ENCODE measurements around the gene SPAG16. TPM values are rescaled to one million over a fixed set of nuclear protein-coding genes. Genes with fewer than 3 reads are reported as not detected.

Gene SPAG16
- total RNA-seq, 2 experiments from 2014 or later, result 2.8 to 3.2 TPM

- H3K4me1 Mint-ChIP-seq (ENCODE audit: low read depth), result no peaks in the 10 kb centered on the region
- no peaks in the 10 kb centered on the region for H3K27me3 Mint-ChIP-seq
- H3K27ac Mint-ChIP-seq, result no peak overlapping the region
- Histone ChIP-seq H3K4me1 (ENCODE audit: insufficient read depth, low read length) (no peaks in the 10 kb centered on the region), H3K36me3 (ENCODE audit: insufficient read depth, low read length) (no peaks in the 10 kb centered on the region), H3K27me3 (ENCODE audit: control insufficient read depth in 1 of 2, insufficient read depth in 2 of 2, low read length in 2 of 2) (no peaks in the 10 kb centered on the region), H3K27ac (ENCODE audit: low read depth in 1 of 2, low read length in 2 of 2) (no peak overlapping the region), H3K4me3 (ENCODE audit: low read length) (no peak overlapping the region), H3K9me3 (ENCODE audit: control insufficient read depth in 1 of 2, insufficient read depth in 1 of 2, low read length in 2 of 2) (no peaks in the 10 kb centered on the region)
- TF ChIP-seq, protein P1, sequence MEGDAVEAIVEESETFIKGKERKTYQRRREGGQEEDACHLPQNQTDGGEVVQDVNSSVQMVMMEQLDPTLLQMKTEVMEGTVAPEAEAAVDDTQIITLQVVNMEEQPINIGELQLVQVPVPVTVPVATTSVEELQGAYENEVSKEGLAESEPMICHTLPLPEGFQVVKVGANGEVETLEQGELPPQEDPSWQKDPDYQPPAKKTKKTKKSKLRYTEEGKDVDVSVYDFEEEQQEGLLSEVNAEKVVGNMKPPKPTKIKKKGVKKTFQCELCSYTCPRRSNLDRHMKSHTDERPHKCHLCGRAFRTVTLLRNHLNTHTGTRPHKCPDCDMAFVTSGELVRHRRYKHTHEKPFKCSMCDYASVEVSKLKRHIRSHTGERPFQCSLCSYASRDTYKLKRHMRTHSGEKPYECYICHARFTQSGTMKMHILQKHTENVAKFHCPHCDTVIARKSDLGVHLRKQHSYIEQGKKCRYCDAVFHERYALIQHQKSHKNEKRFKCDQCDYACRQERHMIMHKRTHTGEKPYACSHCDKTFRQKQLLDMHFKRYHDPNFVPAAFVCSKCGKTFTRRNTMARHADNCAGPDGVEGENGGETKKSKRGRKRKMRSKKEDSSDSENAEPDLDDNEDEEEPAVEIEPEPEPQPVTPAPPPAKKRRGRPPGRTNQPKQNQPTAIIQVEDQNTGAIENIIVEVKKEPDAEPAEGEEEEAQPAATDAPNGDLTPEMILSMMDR (IDR thresholded peaks at IDR 0.05), result no peak
- CTCF ChIA-PET, result no interaction called here
- no peak overlapping the region for H3K4me3 Mint-ChIP-seq
- H3K36me3 Mint-ChIP-seq (ENCODE audit: low read depth), result no peaks in the 10 kb centered on the region
- H3K9me3 Mint-ChIP-seq, result no peaks in the 10 kb centered on the region
- POLR2A ChIA-PET, result no interaction called here
- ATAC-seq (ENCODE audit: poor library complexity), result no peak
- DNase-seq, result no peak
- intact Hi-C loops (cut with DNase I, micrococcal nuclease), result no loop called here
These were observed 855.5 kb downstream of the SPAG16 start for GRCh38 chr2:214139630-214140284.

DNA sequence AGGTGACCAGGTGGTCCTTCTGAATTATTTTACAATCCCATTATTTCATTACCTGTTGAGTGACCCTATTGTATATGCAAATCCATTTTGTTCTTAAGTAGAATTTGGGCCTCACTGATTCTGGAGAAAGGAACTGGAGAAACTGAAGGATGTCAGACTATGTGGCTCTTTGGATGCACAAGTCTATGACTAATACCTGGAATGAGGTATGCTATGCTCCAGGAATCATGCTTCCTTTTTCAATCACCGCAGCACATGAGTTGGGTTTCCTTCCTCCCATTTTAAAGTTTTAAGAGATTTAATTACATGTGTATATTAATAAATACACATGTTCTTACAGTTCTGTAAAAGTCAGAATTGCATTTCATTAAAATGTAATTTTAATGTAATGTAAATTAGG lies 872.7 kb downstream of the SPAG16 start:
- Mint-ChIP-seq H3K9me3 (no peaks in the 10 kb centered on the region), H3K27me3 (no peaks in the 10 kb centered on the region), H3K27ac (no peak overlapping the region), H3K4me3 (no peak overlapping the region), H3K4me1 (ENCODE audit: low read depth) (no peaks in the 10 kb centered on the region), H3K36me3 (ENCODE audit: low read depth) (no peaks in the 10 kb centered on the region)
- intact Hi-C loops (cut with DNase I, micrococcal nuclease), result no loop called here
- Histone ChIP-seq H3K27me3 (ENCODE audit: control insufficient read depth in 1 of 2, insufficient read depth in 2 of 2, low read length in 2 of 2) (no peaks in the 10 kb centered on the region), H3K4me1 (ENCODE audit: insufficient read depth, low read length) (no peaks in the 10 kb centered on the region), H3K9me3 (ENCODE audit: control insufficient read depth in 1 of 2, insufficient read depth in 1 of 2, low read length in 2 of 2) (no peaks in the 10 kb centered on the region), H3K36me3 (ENCODE audit: insufficient read depth, low read length) (no peaks in the 10 kb centered on the region), H3K27ac (ENCODE audit: low read depth in 1 of 2, low read length in 2 of 2) (no peak overlapping the region), H3K4me3 (ENCODE audit: low read length) (no peak overlapping the region)
- no peak for DNase-seq
- ATAC-seq (ENCODE audit: poor library complexity), result no peak
- ChIA-PET POLR2A (no interaction called here), CTCF (no interaction called here)
- TF ChIP-seq, protein P1 (IDR thresholded peaks at IDR 0.05), result no peak

DNA sequence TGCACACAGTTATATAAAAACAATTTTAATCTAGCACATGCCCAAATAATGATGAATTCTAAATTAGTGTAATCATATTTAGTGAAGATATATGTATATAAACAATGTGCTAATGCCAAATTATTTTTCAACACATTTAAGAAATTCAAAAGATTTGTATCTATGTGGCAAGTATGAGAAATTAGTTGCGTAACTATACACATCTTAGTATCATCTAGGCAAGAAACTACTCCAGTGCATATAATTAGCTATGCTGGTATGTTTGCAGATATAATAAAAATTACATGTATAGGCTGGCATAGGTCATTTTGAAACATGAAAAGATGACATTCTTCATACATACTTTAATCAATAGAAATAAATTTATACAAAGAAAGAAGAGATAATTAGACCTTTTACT lies 874.6 kb downstream of the SPAG16 start:
- no peaks in the 10 kb centered on the region for H3K27me3 ChIP-seq (ENCODE audit: control insufficient read depth in 1 of 2, insufficient read depth in 2 of 2, low read length in 2 of 2)
- no peaks in the 10 kb centered on the region for H3K36me3 ChIP-seq (ENCODE audit: insufficient read depth, low read length)
- H3K4me1 ChIP-seq (ENCODE audit: insufficient read depth, low read length), result no peaks in the 10 kb centered on the region
- Mint-ChIP-seq H3K27me3 (no peaks in the 10 kb centered on the region), H3K9me3 (no peaks in the 10 kb centered on the region), H3K4me1 (ENCODE audit: low read depth) (no peaks in the 10 kb centered on the region), H3K27ac (no peak overlapping the region), H3K4me3 (no peak overlapping the region), H3K36me3 (ENCODE audit: low read depth) (no peaks in the 10 kb centered on the region)
- H3K4me3 ChIP-seq (ENCODE audit: low read length), result no peak overlapping the region
- no peak overlapping the region for H3K27ac ChIP-seq (ENCODE audit: low read depth in 1 of 2, low read length in 2 of 2)
- intact Hi-C loops (cut with DNase I, micrococcal nuclease), result no loop called here
- POLR2A ChIA-PET, result no interaction called here
- H3K9me3 ChIP-seq (ENCODE audit: control insufficient read depth in 1 of 2, insufficient read depth in 1 of 2, low read length in 2 of 2), result no peaks in the 10 kb centered on the region
- TF ChIP-seq, protein P1 (IDR thresholded peaks at IDR 0.05), result no peak
- no peak for ATAC-seq (ENCODE audit: poor library complexity)
- no peak for DNase-seq
- CTCF ChIA-PET, result no interaction called here
